H1 (cell line): ENCODE measurements around the gene MTFR1L. TPM values are rescaled to one million over a fixed set of nuclear protein-coding genes. Genes with fewer than 3 reads are reported as not detected.

Source experiments
- ATF3 ChIP-seq: IDR thresholded peaks from 2 replicates; pipeline ENCODE4 v1.6.1; 2011; ENCODE audit warnings: low read depth, mild to moderate bottlenecking, low read length; ENCODE audit not compliant: insufficient read depth
- CBX5 ChIP-seq: fragments of 300-800, 300-1000 bp; sonication (generic); IDR thresholded peaks from 2 replicates; pipeline ENCODE4 v1.7.1; 2016; ENCODE audit warnings: antibody characterized with exemption, low read length, low read depth
- CTCF ChIP-seq, 3 experiments: IDR thresholded peaks; 1 replicate in 2 of 3; 2 replicates in 1 of 3; pipeline versions ENCODE4 v1.5.1 to v1.6.1; 2011; ENCODE audit warnings: low read length in 3 of 3, mild to moderate bottlenecking in 3 of 3, inconsistent platforms in 2 of 3, low read depth in 1 of 3, moderate library complexity in 1 of 3; ENCODE audit not compliant: insufficient read depth in 1 of 3; ENCODE audit errors: control extremely low read depth in 1 of 3
- JUN ChIP-seq: IDR thresholded peaks from 2 replicates; pipeline ENCODE4 v1.6.1; 2011; ENCODE audit warnings: low read depth, mild to moderate bottlenecking, improper control_type of control experiment, low read length
- MAX ChIP-seq: IDR thresholded peaks from 2 replicates; pipeline ENCODE4 v1.6.1; 2012; ENCODE audit warnings: inconsistent platforms
- NRF1 ChIP-seq: IDR thresholded peaks from 2 replicates; pipeline ENCODE4 v1.6.1; 2011; ENCODE audit warnings: mild to moderate bottlenecking, low read depth, low read length, improper control_type of control experiment
- RAD21 ChIP-seq, 2 experiments: IDR thresholded peaks in 1 of 2; conservative IDR thresholded peaks in 1 of 2; 2 replicates each; pipeline ENCODE4 v1.6.1; 2011; ENCODE audit warnings: low read depth in 2 of 2, low read length in 2 of 2, improper control_type of control experiment in 1 of 2, inconsistent platforms in 1 of 2, mild to moderate bottlenecking in 1 of 2, moderate library complexity in 1 of 2
- SAP30 ChIP-seq: fragments of 300-600 bp; sonication (generic); IDR thresholded peaks from 2 replicates; pipeline ENCODE4 v1.7.1; 2012; ENCODE audit warnings: low read length, moderate library complexity, mild to moderate bottlenecking, inconsistent platforms; ENCODE audit not compliant: insufficient read depth, insufficient replicate concordance
- polyA plus RNA-seq, 7 experiments: library from polyadenylated mRNA; depleted of rRNA in 3 of 7; stranded (reverse) in 5 of 7; unstranded in 2 of 7; fragments of >200 nt in 5 of 7; fragments of 200-250 nt in 2 of 7; gene quantifications; 1 replicate in 5 of 7; 2 replicates in 1 of 7; 4 replicates in 1 of 7; pipeline versions ENCODE4 v1.2.1 to v1.2.3, GENCODE V29; 2011 to 2013; ENCODE audit warnings: missing spikeins in 2 of 7, mixed read lengths in 2 of 7
- total RNA-seq: library from RNA; stranded (reverse); fragmentation: NEBNext Ultra II Directional; extraction: Animal tissue kit (Norgen Biotek cat#: 25700); gene quantifications from 2 replicates; pipeline ENCODE4 v1.2.1, GENCODE V29; 2021

The MTFR1L gene
- total and polyA plus RNA-seq, 2 of the 8 experiments (the other 6 are each of a cell fraction or from before 2014, with no cell fraction given), result 20.8 to 23.1 TPM

GRCh38 chr1:25780318-25781129 is 39.2 kb upstream of the MTFR1L start (continued):
- TF ChIP-seq CBX5 (no peak), MAX (no peak), ATF3 (no peak), CTCF (IDR thresholded peaks at IDR 0.05; ENCODE audit: control extremely low read depth in 1 of 3, insufficient read depth in 1 of 3, low read depth in 1 of 3, low read length in 3 of 3) (no peak), JUN (no peak), SAP30 (no peak), RAD21 (IDR thresholded peaks at IDR 0.05 in 1 of 2, conservative IDR thresholded peaks at IDR 0.05 in 1 of 2; ENCODE audit: low read depth in 2 of 2, low read length in 2 of 2) (0 out of 4 replicates have a peak, but pooled peaks of 1 of the 2 experiments have one; percentile 2), NRF1 (no peak)
